Hepatocyte (in vitro differentiated cells): ENCODE results near the gene KIF6. TPM values are rescaled to one million over a fixed set of nuclear protein-coding genes. Genes with fewer than 3 reads are reported as not detected.

ENCODE experiments used
- DNase-seq: peaks from one replicate; pipeline ENCODE4 v3.0.0-alpha.2; 2016; ENCODE audit warnings: low spot score
- H2AFZ ChIP-seq: fragments of 200-600 bp; sonication (generic); 2 replicates; pipeline ENCODE4 v1.6.0; 2016; ENCODE audit warnings: antibody characterized with exemption, mild to moderate bottlenecking
- H3K27ac ChIP-seq: fragments of 200-600 bp; sonication (generic); 2 replicates; pipeline ENCODE4 v1.5.1; 2016; ENCODE audit warnings: mild to moderate bottlenecking
- H3K27me3 ChIP-seq: fragments of 200-600 bp; sonication (generic); 2 replicates; pipeline ENCODE4 v1.6.1; 2016
- H3K36me3 ChIP-seq: fragments of 200-600 bp; sonication (generic); replicated peaks from 2 replicates; pipeline ENCODE4 v1.5.1; 2016; ENCODE audit warnings: low read depth; ENCODE audit not compliant: insufficient read depth
- H3K4me1 ChIP-seq: fragments of 200-600 bp; sonication (generic); 2 replicates; pipeline ENCODE4 v1.5.1; 2016; ENCODE audit warnings: mild to moderate bottlenecking, moderate library complexity; ENCODE audit not compliant: insufficient read depth
- H3K4me2 ChIP-seq: fragments of 200-600 bp; sonication (generic); 2 replicates; pipeline ENCODE4 v1.6.0; 2016
- H3K4me3 ChIP-seq: fragments of 200-600 bp; sonication (generic); 2 replicates; pipeline ENCODE4 v1.5.1; 2016; ENCODE audit warnings: mild to moderate bottlenecking
- H3K79me2 ChIP-seq: fragments of 200-600 bp; sonication (generic); 2 replicates; pipeline ENCODE4 v1.6.0; 2017; ENCODE audit warnings: mild to moderate bottlenecking
- H3K9me2 ChIP-seq: fragments of 200-600 bp; sonication (generic); replicated peaks from 2 replicates; pipeline ENCODE4 v1.6.0; 2017; ENCODE audit warnings: mild to moderate bottlenecking; ENCODE audit not compliant: insufficient read depth
- H3K9me3 ChIP-seq: fragments of 200-600 bp; sonication (generic); 2 replicates; pipeline ENCODE4 v1.5.1; 2016; ENCODE audit warnings: low read depth, mild to moderate bottlenecking
- H4K20me1 ChIP-seq: fragments of 200-600 bp; sonication (generic); 2 replicates; pipeline ENCODE4 v1.6.0; 2016; ENCODE audit warnings: mild to moderate bottlenecking; ENCODE audit not compliant: insufficient read depth, poor library complexity, severe bottlenecking
- EZH2 ChIP-seq: fragments of 200-600 bp; sonication (generic); IDR thresholded peaks from 2 replicates; pipeline ENCODE4 v1.6.1; 2016; ENCODE audit warnings: antibody characterized with exemption, mild to moderate bottlenecking, borderline replicate concordance
- EZH2phosphoT487 ChIP-seq: fragments of 200-600 bp; sonication (generic); IDR thresholded peaks from one replicate; pipeline ENCODE4 v1.6.1; 2018; ENCODE audit warnings: antibody characterized with exemption, mild to moderate bottlenecking, low read depth, moderate library complexity; ENCODE audit not compliant: unreplicated experiment, severe bottlenecking
- WGBS: methylation state at CpG from one replicate; pipeline ENCODE4 v1.1.6; 2016; ENCODE audit warnings: low lambda C conversion rate; ENCODE audit errors: missing lambda C conversion rate; 5-methylcytosine and 5-hydroxymethylcytosine counted together
- polyA plus RNA-seq: library from polyadenylated mRNA; unstranded; fragments of >200 nt; fragmentation: Nextera tagmentation; extraction: Ambion mirVana; gene quantifications from 2 replicates; pipeline ENCODE4 v1.2.1, GENCODE V29; 2016
- total RNA-seq: library from RNA; depleted of rRNA; stranded (reverse); fragments of >200 nt; gene quantifications from 2 replicates; pipeline ENCODE4 v1.2.3, GENCODE V29; 2014
- TF ChIP-seq, protein P1 (sequence below): fragments of 200-600 bp; sonication (generic); IDR thresholded peaks from 2 replicates; pipeline ENCODE4 v1.5.1; 2016; ENCODE audit warnings: antibody characterized with exemption, mild to moderate bottlenecking; ENCODE audit not compliant: poor library complexity

KIF6 gene
- total and polyA plus RNA-seq, 2 experiments from 2014 or later, result 0.87 to 2.3 TPM

DNA sequence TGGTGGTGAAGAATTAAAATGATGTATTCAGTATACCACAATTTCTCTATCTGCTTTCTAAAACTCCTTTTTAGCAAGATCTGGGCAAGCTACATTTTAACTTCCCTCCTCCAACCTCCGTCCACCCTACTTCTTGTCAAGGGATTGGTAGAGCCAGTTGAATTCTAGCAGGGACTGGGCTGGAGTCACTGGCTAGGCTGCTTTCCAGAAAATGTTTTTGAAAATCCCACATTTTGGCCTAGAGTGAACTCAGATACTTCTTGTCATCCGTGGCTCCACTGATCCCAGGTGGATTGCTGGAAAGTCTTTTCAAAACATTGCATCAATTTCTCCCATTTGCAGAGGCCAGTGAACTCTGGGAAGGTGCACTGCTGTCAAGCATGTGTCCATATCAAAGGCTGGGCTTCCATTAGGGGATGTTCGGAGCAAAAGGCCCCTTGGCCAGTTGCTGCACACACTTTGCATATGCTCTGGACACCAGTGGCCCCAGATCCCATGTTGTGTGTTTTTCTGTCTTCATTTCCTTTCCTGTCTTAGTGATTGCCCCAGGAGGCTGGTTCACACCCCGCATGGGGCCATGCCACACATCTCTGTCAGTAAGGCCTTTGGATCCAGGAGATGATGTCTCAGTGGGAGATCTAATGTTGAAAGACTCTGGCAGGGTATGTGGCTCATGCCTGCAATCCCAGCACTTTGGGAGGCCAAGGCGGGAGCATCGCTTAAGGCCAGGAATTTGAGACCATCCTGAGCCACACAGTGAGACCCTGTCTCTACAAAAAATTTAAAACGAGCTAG, 391.4 kb downstream of the KIF6 start:
- Histone ChIP-seq H3K27me3 (no peaks in the 10 kb centered on the region), H3K36me3 (no peaks in the 10 kb centered on the region), H3K79me2 (no peaks in the 10 kb centered on the region), H3K27ac (no peak overlapping the region), H3K4me2 (no peak overlapping the region), H2AFZ (no peak overlapping the region), H3K9me2 (no peaks in the 10 kb centered on the region), H3K4me1 (no peaks in the 10 kb centered on the region), H3K9me3 (no peaks in the 10 kb centered on the region), H3K4me3 (no peak overlapping the region), H4K20me1 (no peaks in the 10 kb centered on the region)
- 85% methylated on average over 7 of the region's 7 CpGs for WGBS
- no peak for TF ChIP-seq EZH2
- TF ChIP-seq, protein P1, sequence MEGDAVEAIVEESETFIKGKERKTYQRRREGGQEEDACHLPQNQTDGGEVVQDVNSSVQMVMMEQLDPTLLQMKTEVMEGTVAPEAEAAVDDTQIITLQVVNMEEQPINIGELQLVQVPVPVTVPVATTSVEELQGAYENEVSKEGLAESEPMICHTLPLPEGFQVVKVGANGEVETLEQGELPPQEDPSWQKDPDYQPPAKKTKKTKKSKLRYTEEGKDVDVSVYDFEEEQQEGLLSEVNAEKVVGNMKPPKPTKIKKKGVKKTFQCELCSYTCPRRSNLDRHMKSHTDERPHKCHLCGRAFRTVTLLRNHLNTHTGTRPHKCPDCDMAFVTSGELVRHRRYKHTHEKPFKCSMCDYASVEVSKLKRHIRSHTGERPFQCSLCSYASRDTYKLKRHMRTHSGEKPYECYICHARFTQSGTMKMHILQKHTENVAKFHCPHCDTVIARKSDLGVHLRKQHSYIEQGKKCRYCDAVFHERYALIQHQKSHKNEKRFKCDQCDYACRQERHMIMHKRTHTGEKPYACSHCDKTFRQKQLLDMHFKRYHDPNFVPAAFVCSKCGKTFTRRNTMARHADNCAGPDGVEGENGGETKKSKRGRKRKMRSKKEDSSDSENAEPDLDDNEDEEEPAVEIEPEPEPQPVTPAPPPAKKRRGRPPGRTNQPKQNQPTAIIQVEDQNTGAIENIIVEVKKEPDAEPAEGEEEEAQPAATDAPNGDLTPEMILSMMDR, result no peak
- no peak for TF ChIP-seq EZH2phosphoT487
- no peak for DNase-seq

DNA sequence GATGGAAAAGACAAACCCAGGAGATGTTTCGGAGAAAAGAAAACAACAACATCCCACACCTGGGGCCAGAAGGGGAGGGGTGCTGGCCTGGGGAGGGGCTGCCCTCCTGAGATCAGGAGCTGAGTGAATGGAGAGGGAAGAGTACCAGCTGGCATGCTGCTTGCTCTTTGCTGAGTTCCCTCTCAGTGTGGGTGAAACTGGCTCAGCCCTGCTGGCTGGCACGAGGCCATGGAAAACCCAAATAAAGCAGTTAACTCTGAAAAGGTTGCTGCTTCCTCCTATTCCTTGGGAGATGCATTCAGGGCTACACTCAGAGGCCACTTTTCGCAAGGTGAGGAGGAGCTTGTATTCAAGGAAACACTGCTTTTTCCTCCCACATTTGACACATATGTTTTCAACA, 394.7 kb downstream of the KIF6 start:
- WGBS, result 88% methylated on average over 3 of the region's 3 CpGs
- TF ChIP-seq EZH2 (no peak), EZH2phosphoT487 (no peak)
- TF ChIP-seq, protein P1, result no peak
- Histone ChIP-seq H3K79me2 (no peaks in the 10 kb centered on the region), H3K27me3 (peaks cover 7% of the 10 kb centered on the region), H3K9me3 (no peaks in the 10 kb centered on the region), H3K36me3 (no peaks in the 10 kb centered on the region), H4K20me1 (no peaks in the 10 kb centered on the region), H3K27ac (no peak overlapping the region), H3K4me2 (no peak overlapping the region), H3K4me3 (no peak overlapping the region), H2AFZ (no peak overlapping the region), H3K9me2 (no peaks in the 10 kb centered on the region), H3K4me1 (no peaks in the 10 kb centered on the region)
- no peak for DNase-seq

DNA sequence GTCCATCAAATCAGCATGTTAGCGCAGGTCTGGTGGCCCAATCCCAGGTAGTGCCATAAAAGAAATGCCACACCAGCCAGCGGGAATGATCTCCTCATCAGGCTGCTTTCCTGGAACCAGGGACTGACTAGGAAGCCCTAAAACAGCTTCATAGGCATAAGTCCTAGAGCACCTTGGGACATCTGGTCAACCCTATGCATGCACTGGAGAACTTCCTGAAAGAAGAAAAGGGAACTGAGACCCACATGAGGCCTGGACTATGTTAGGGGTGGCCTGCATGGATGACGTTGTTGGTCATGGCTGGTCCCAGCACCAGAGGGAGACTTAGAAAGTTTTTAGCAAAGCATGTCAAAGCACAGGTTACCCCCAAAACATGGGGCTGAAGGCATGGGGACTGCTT, 395.2 kb downstream of the KIF6 start:
- no peaks in the 10 kb centered on the region for H3K79me2 ChIP-seq
- 97% methylated on average over 3 of the region's 3 CpGs for WGBS
- H3K27ac ChIP-seq, result no peak overlapping the region
- TF ChIP-seq EZH2 (no peak), EZH2phosphoT487 (no peak)
- TF ChIP-seq, protein P1, result no peak
- no peak overlapping the region for H3K4me2 ChIP-seq
- DNase-seq, result no peak
- H3K9me2 ChIP-seq, result no peaks in the 10 kb centered on the region
- H3K4me1 ChIP-seq, result no peaks in the 10 kb centered on the region
- H2AFZ ChIP-seq, result no peak overlapping the region
- H4K20me1 ChIP-seq, result no peaks in the 10 kb centered on the region
- no peaks in the 10 kb centered on the region for H3K36me3 ChIP-seq
- no peak overlapping the region for H3K4me3 ChIP-seq
- H3K9me3 ChIP-seq, result no peaks in the 10 kb centered on the region
- peaks cover 7% of the 10 kb centered on the region for H3K27me3 ChIP-seq
